ENCODE results near the gene POU2AF1.

DNA sequence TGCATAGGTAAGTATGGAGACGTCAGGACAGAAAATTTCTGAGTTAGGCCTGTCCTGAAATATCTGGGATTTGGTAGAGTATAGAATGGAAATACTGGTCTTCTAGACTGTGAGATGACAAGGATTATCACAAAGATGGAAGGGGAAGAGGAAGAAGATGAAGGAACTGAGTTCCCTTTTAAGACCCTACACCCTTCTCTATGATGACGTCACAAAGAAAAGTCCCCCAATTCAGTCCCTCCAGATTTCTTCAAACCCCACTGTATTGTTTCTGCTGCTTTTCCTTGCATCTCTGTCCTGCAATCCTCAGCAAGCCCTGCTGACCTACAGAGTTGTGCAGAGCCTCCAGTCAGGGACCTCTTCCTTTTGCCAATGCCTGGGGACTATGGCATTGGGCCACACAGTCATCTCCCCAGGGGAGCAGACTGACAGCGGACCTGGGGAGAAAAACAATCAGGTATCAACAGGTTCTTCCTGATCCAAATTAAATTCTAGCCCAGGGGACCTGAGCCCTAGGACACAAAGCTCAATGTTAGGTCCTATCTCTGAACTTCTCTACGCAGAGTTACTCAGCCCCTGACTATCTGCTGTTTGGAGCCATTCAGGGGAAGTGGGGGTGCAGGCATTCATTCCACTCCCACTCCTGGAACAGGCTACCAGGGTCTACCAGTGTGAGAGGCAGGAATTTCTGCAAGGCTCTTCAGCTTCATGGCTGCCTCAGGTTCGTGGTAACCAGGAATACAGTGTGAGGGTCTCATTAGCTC is 49.2 kb upstream of the POU2AF1 start:
- TF ChIP-seq, protein P1, sequence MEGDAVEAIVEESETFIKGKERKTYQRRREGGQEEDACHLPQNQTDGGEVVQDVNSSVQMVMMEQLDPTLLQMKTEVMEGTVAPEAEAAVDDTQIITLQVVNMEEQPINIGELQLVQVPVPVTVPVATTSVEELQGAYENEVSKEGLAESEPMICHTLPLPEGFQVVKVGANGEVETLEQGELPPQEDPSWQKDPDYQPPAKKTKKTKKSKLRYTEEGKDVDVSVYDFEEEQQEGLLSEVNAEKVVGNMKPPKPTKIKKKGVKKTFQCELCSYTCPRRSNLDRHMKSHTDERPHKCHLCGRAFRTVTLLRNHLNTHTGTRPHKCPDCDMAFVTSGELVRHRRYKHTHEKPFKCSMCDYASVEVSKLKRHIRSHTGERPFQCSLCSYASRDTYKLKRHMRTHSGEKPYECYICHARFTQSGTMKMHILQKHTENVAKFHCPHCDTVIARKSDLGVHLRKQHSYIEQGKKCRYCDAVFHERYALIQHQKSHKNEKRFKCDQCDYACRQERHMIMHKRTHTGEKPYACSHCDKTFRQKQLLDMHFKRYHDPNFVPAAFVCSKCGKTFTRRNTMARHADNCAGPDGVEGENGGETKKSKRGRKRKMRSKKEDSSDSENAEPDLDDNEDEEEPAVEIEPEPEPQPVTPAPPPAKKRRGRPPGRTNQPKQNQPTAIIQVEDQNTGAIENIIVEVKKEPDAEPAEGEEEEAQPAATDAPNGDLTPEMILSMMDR (IDR thresholded peaks at IDR 0.05): no peak
- no peak for TF ChIP-seq POLR2AphosphoS5 (IDR thresholded peaks at IDR 0.05)
